ENCODE results near the gene PPM1H.

PPM1H gene

DNA sequence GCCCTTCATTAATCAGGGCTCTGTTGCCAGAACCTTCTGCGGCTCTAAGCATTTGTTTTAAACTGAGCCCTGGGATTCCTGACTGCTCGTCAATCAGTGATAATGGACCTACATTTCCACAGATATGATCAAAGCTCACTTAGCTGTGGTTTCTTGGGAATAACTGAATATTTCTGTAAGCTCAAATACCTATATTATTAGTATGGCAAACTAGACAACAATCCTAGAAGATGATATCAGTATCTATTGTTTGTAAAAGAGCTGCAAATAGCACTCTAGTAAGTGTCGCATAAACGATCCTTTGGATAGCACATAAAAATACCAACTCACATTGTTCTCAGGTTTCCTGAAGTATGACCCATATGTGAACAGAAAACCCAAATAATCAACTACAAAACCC lies 150.4 kb downstream of the PPM1H start:
- no peak for DNase-seq (ENCODE audit: extremely low spot score)
- CTCF ChIA-PET, result interaction anchor here (1.0 to 10.7 kb wide), 9 partner anchors 10 to 348 kb away, joined by 3 to 146 read pairs (median 4); no protein-coding TSS in a partner anchor
- TF ChIP-seq, protein P1, sequence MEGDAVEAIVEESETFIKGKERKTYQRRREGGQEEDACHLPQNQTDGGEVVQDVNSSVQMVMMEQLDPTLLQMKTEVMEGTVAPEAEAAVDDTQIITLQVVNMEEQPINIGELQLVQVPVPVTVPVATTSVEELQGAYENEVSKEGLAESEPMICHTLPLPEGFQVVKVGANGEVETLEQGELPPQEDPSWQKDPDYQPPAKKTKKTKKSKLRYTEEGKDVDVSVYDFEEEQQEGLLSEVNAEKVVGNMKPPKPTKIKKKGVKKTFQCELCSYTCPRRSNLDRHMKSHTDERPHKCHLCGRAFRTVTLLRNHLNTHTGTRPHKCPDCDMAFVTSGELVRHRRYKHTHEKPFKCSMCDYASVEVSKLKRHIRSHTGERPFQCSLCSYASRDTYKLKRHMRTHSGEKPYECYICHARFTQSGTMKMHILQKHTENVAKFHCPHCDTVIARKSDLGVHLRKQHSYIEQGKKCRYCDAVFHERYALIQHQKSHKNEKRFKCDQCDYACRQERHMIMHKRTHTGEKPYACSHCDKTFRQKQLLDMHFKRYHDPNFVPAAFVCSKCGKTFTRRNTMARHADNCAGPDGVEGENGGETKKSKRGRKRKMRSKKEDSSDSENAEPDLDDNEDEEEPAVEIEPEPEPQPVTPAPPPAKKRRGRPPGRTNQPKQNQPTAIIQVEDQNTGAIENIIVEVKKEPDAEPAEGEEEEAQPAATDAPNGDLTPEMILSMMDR (IDR thresholded peaks at IDR 0.05; ENCODE audit: control extremely low read depth, extremely low read depth, low read depth, missing control alignments), result no peak
- POLR2A ChIA-PET, result no interaction called here

DNA sequence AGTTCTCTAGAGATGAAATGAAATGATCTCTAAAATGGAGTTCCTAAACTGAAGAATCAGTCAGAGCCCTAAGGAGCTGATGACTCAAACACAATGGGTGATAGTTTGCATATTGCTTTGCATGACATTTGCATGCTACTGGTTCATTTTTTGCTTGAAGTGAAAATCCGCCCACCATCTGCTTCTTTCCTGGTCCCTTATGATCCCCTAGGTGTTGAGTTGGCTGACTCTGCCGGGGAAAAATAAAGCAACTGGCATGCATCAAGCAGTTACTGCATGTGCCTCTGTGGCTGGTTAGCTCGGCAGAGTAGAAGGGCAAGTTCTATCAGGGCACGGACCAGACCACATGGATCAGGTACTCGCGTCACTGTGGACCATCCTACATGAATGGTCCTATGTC lies 151.1 kb downstream of the PPM1H start:
- POLR2A ChIA-PET, result no interaction called here
- no peak for DNase-seq (ENCODE audit: extremely low spot score)
- CTCF ChIA-PET, result interaction anchor here (1.0 to 10.7 kb wide), 10 partner anchors 9 to 347 kb away, joined by 3 to 146 read pairs (median 4); no protein-coding TSS in a partner anchor
- TF ChIP-seq, protein P1 (IDR thresholded peaks at IDR 0.05; ENCODE audit: control extremely low read depth, extremely low read depth, low read depth, missing control alignments), result no peak

DNA sequence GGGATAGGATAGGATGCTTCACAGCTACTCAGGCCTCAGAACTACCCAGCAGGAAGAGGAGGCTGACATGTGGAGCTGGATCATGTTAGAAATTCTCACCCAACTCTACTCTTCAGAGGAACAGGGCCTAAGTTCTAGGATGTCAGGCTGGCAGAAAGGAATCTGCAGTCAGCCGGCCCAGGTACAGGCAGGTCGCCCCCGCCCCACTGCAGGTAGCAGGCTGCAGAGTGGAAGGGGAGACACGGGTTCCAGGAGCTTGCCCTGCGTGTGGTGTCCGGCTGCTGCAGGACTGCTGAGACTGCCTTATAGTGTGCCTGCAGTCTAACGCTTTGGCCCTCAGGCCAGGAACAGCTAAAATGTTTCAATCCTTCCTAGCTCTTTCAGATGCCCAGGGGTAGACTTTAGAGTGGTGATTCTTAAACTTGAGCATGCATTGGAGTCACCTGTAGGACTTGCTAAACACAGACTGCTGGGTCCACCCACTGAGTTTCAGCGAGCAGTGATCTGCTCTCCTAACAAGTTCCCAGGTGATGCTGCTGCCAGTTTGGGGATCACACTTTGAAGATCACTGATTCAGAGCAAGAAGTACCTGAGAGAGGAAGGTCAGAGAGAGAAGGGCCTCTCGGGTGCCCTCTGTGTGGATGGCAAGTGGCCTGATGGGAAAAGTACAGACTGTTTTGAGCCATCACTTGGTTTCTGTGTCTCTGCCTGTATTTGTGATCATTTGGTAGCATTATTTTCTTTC lies 153.6 kb downstream of the PPM1H start:
- ChIA-PET POLR2A (no interaction called here), CTCF (interaction anchor here (1.0 to 10.7 kb wide), 6 partner anchors 8 to 345 kb away, joined by 3 to 146 read pairs (median 4); no protein-coding TSS in a partner anchor)
- TF ChIP-seq, protein P1 (IDR thresholded peaks at IDR 0.05; ENCODE audit: control extremely low read depth, extremely low read depth, low read depth, missing control alignments), result no peak
- no peak for DNase-seq (ENCODE audit: extremely low spot score)

DNA sequence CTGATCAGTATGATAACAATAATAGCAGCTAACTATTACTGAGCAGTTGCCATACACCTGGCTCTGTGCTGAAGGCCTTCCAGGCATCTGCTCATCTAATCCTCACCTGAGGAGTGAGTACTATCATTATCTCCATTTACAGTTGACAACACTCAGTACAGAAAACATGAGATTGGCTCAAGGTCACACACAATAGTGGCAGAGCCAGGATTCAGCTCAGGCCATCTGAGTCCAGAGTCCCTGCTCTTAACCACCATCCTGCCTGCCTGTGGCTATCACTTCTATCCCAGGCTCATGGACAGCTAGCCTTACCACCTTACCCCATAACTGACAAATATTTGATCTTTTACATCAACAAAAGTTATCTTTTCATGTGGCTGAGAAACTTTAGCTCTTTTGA lies 155.5 kb downstream of the PPM1H start:
- TF ChIP-seq, protein P1 (IDR thresholded peaks at IDR 0.05; ENCODE audit: control extremely low read depth, extremely low read depth, low read depth, missing control alignments), result no peak
- CTCF ChIA-PET, result interaction anchor here (0.9 to 10.7 kb wide), 3 partner anchors 13 to 34 kb away, joined by 3 to 146 read pairs (median 3); no protein-coding TSS in a partner anchor
- POLR2A ChIA-PET, result no interaction called here
- no peak for DNase-seq (ENCODE audit: extremely low spot score)

DNA sequence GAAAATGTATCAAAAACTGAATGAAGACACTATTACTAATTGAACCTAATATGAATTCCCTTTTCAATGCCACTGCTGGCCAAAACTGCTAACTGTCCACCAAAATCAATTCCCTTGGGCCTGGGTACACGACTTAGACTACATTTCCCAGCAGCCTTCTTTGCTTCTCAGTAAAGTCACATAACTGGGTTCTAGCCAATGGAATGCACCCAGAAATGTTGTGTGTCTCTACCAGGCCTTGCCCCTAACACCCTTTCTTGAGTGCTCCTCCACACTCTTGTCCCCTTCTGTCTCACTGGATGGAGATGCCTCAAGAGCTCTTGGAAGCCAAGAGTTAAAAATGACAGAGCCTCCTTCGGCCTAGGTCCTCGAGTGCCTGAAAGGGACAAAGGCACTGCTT lies 156.8 kb downstream of the PPM1H start:
- TF ChIP-seq, protein P1 (IDR thresholded peaks at IDR 0.05; ENCODE audit: control extremely low read depth, extremely low read depth, low read depth, missing control alignments), result no peak
- CTCF ChIA-PET, result interaction anchor here (0.6 to 10.7 kb wide), 2 partner anchors 19 to 136 kb away, joined by 3 to 146 read pairs; no protein-coding TSS in a partner anchor
- DNase-seq (ENCODE audit: extremely low spot score), result no peak
- POLR2A ChIA-PET, result no interaction called here

DNA sequence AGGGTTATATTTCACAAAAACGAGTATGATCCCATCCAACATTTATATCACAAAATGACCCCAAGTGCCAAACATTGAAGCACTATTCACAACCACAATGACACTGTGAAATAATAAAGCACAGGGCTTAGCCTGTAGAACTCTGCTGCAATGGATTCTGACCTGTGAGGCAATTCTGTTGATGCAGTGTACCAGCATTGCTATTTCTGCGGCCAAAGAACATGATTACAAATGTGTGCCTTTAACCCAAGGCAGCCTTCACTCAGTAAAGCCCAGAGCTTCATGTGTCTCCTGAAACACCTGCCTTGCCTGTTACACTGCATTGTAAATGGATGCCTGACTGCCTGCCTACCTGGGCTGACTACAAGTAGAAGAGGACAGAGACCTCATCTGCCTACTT lies 158.0 kb downstream of the PPM1H start:
- TF ChIP-seq, protein P1 (IDR thresholded peaks at IDR 0.05; ENCODE audit: control extremely low read depth, extremely low read depth, low read depth, missing control alignments), result no peak
- CTCF ChIA-PET, result interaction anchor here (10.7 kb wide), 1 partner anchor 20 kb away, joined by 146 read pairs; no protein-coding TSS in a partner anchor
- DNase-seq (ENCODE audit: extremely low spot score), result no peak
- POLR2A ChIA-PET, result no interaction called here
